Stimulated activated CD4-positive, alpha-beta T cell treated with anti-CD3 and anti-CD28 coated beads, Interleukin-12 subunit alpha, Interleukin-12 subunit beta, amount 100 ng/mL, for 24 hours (primary cell): Measurements from ENCODE around the gene FOCAD.

Experiments used
- DNase-seq, 2 experiments: peaks; one replicate each; pipeline ENCODE4 v3.0.0-alpha.2; 2020; ENCODE audit warnings: low read depth in 2 of 2

FOCAD gene

GRCh38 chr9:20788526-20789451 lies 104.7 kb downstream of the FOCAD start:
- no peak for DNase-seq

- DNase-seq, result no peak
These were observed 106.7 kb downstream of the FOCAD start for GRCh38 chr9:20790721-20791120.

GRCh38 chr9:20791682-20792081 lies 107.6 kb downstream of the FOCAD start:
- DNase-seq, result no peak

- no peak for DNase-seq
These were observed 120.6 kb downstream of the FOCAD start for GRCh38 chr9:20804489-20805250.

GRCh38 chr9:20805766-20806165 lies 121.7 kb downstream of the FOCAD start:
- DNase-seq, result no peak

- no peak for DNase-seq
These were observed 123.9 kb downstream of the FOCAD start for GRCh38 chr9:20808002-20808401.

GRCh38 chr9:20811872-20812271 lies 127.8 kb downstream of the FOCAD start:
- DNase-seq, result no peak

- no peak for DNase-seq
These were observed 132.1 kb downstream of the FOCAD start for GRCh38 chr9:20815923-20816703.

GRCh38 chr9:20823051-20823450 lies 139.0 kb downstream of the FOCAD start:
- no peak for DNase-seq

- no peak for DNase-seq
These were observed 147.0 kb downstream of the FOCAD start for GRCh38 chr9:20831028-20831427.

- no peak for DNase-seq
These were observed 148.7 kb downstream of the FOCAD start for GRCh38 chr9:20832775-20833174.

GRCh38 chr9:20835377-20836286 lies 151.6 kb downstream of the FOCAD start:
- DNase-seq, result no peak

- DNase-seq, result no peak
These were observed 153.1 kb downstream of the FOCAD start for GRCh38 chr9:20837166-20837565.

- no peak for DNase-seq
These were observed 154.2 kb downstream of the FOCAD start for GRCh38 chr9:20838218-20838617.

GRCh38 chr9:20844916-20845315 lies 160.9 kb downstream of the FOCAD start:
- no peak for DNase-seq

- no peak for DNase-seq
These were observed 164.4 kb downstream of the FOCAD start for GRCh38 chr9:20848490-20848889.

GRCh38 chr9:20853866-20854265 lies 169.8 kb downstream of the FOCAD start:
- no peak for DNase-seq

GRCh38 chr9:20854444-20854843 lies 170.4 kb downstream of the FOCAD start:
- no peak for DNase-seq

- DNase-seq, result no peak
These were observed 179.9 kb downstream of the FOCAD start for GRCh38 chr9:20863945-20864344.

- DNase-seq, result no peak
These were observed 181.3 kb downstream of the FOCAD start for GRCh38 chr9:20865347-20865746.

GRCh38 chr9:20870115-20870514 lies 186.1 kb downstream of the FOCAD start:
- DNase-seq, result no peak
